Motor neuron (in vitro differentiated cells): ENCODE data around the gene NBPF4. TPM values are rescaled to one million over a fixed set of nuclear protein-coding genes. Genes with fewer than 3 reads are reported as not detected.
A peak's percentile ranks its signal among the peaks of the same experiment; 100 is the strongest.

Experiments
- ATAC-seq, 8 experiments: fragments of 200-7000 bp; cut with Tn5 transposase; replicated peaks in 6 of 8; 2 replicates each; pipeline ENCODE4 v1.8.0; 2021; ENCODE audit warnings: mild to moderate bottlenecking in 8 of 8, moderate library complexity in 8 of 8
- H3K27ac ChIP-seq, 2 donors: fragments of 250-450 bp; sonication (Bioruptor Pico); 2 replicates each; pipeline ENCODE4 v1.9.0; 2021; ENCODE audit warnings: antibody characterized with exemption in 2 of 2, mild to moderate bottlenecking in 2 of 2, moderate library complexity in 1 of 2
- H3K4me1 ChIP-seq, 2 donors: fragments of 250-450 bp; sonication (Bioruptor Pico); replicated peaks in 1 of 2; 2 replicates each; pipeline ENCODE4 v1.6.1; 2021; ENCODE audit warnings: antibody characterized with exemption in 2 of 2, mild to moderate bottlenecking in 2 of 2, moderate library complexity in 1 of 2
- H3K4me3 ChIP-seq, 5 donors: fragments of 250-450 bp; sonication (Bioruptor Pico); 2 replicates each; pipeline ENCODE4 v1.9.0; 2021; ENCODE audit warnings: antibody characterized with exemption in 5 of 5, mild to moderate bottlenecking in 5 of 5, moderate library complexity in 4 of 5
- WGBS, 10 experiments: fragments of 450-650 bp; shearing (Covaris generic); methylation state at CpG; one replicate each; pipeline ENCODE4 v1.0.0; 2022; 5-methylcytosine and 5-hydroxymethylcytosine counted together
- in situ Hi-C, 9 experiments: fragments of 400-800 bp; cut with MboI; loops; one replicate each; pipeline ENCODE4 v1.15.0; 2021; ENCODE audit warnings: low sequenced_read_pairs in 9 of 9, low pct_unique_long_range_greater_than_20kb in 2 of 9; ENCODE audit not compliant: unreplicated experiment in 9 of 9
- total RNA-seq, 8 experiments: library from RNA; unstranded; fragments of 300-600 nt; gene quantifications; 2 replicates each; pipeline versions ENCODE4 v1.2.3 to v1.2.4, GENCODE V29; 2022

The NBPF4 gene
- total RNA-seq, 8 experiments from 2014 or later = 0.05 to 0.79 (median 0.19) TPM; not detected in 3

- ATAC-seq = no peak
- in situ Hi-C loops = loop anchor here in 2 of 9 experiments (25.0 kb wide), 2 partner anchors 436 to 486 kb away; partner anchors contain the start of gene PRPF38B (in 1 of the 2)
- Histone ChIP-seq H3K4me3 (no peak overlapping the region), H3K4me1 (peaks cover 9 to 17% of the 10 kb centered on the region in 2 donors), H3K27ac (no peak overlapping the region)
- WGBS, 10 experiments = 64 to 94% (median 77%) methylated on average over 2 to 5 of the region's 5 CpGs
Measured at GRCh38 chr1:108201687-108202086, 42.2 kb downstream of the NBPF4 start.

GRCh38 chr1:108200687-108201051, 43.2 kb downstream of the NBPF4 start:
- 0 to 40% (median 6%) methylated on average over 1 to 10 of the region's 10 CpGs; no CpG with 5 or more reads in 1 of the 10 experiments for WGBS, 10 experiments
- Histone ChIP-seq H3K27ac (peak overlapping the region; percentile 68 to 84), H3K4me3 (peak overlapping the region; percentile 74 to 89 (median 82)), H3K4me1 (peaks cover 9 to 17% of the 10 kb centered on the region in 2 donors)
- ATAC-seq = peak; percentile 8 to 37 (median 27)
- in situ Hi-C loops = loop anchor here in 2 of 9 experiments (25.0 kb wide), 2 partner anchors 437 to 487 kb away; partner anchors contain the start of gene PRPF38B (in 1 of the 2)

- Histone ChIP-seq H3K4me3 (peak within 1 kb of the TSS; percentile 74 to 89 (median 82)), H3K4me1 (peaks cover 9 to 17% of the 10 kb centered on the region in 2 donors), H3K27ac (peak within 1 kb of the TSS; percentile 68 to 84)
- WGBS, 10 experiments = 0 to 1% (median 0%) methylated on average over 2 to 37 of the region's 97 CpGs; no CpG with 5 or more reads in 5 of the 10 experiments
- ATAC-seq = peak; percentile 92 to 98 (median 96)
- in situ Hi-C loops = loop anchor here in 2 of 9 experiments (25.0 kb wide), 2 partner anchors 437 to 487 kb away; partner anchors contain the start of gene PRPF38B (in 1 of the 2)
Measured at GRCh38 chr1:108199781-108200686, 43.8 kb downstream of the NBPF4 start, which contains the start of gene SLC25A24. TSS of gene SLC25A24 (minus strand) at chr1:108200343. CDS start at chr1:108200138, 205 bp downstream.

GRCh38 chr1:108199201-108199691, 44.6 kb downstream of the NBPF4 start:
- Histone ChIP-seq H3K4me1 (peaks cover 9 to 17% of the 10 kb centered on the region in 2 donors), H3K27ac (peak overlapping the region; percentile 68 to 84), H3K4me3 (peak overlapping the region; percentile 74 to 89 (median 82))
- peak in 1 of 8 experiments; percentile 1 for ATAC-seq
- 0 to 67% (median 11%) methylated on average over 3 to 9 of the region's 9 CpGs; no CpG with 5 or more reads in 1 of the 10 experiments for WGBS, 10 experiments
- in situ Hi-C loops = no loop called here

GRCh38 chr1:108194051-108194450, 49.8 kb downstream of the NBPF4 start:
- in situ Hi-C loops = no loop called here
- Histone ChIP-seq H3K4me1 (peaks cover 3 to 9% of the 10 kb centered on the region in 2 donors), H3K4me3 (no peak overlapping the region), H3K27ac (no peak overlapping the region)
- 91 to 100% (median 100%) methylated on average over 1 of the region's 1 CpG; no CpG with 5 or more reads in 4 of the 10 experiments for WGBS, 10 experiments
- ATAC-seq = no peak

GRCh38 chr1:108193333-108193732, 50.5 kb downstream of the NBPF4 start:
- H3K27ac ChIP-seq = no peak overlapping the region
- H3K4me3 ChIP-seq = no peak overlapping the region
- peaks cover 0 to 5% of the 10 kb centered on the region in 2 donors for H3K4me1 ChIP-seq
- 60 to 100% (median 80%) methylated on average over 1 of the region's 1 CpG; no CpG with 5 or more reads in 3 of the 10 experiments for WGBS, 10 experiments
- in situ Hi-C loops = no loop called here
- ATAC-seq = no peak

- in situ Hi-C loops = no loop called here
- H3K4me3 ChIP-seq = no peak overlapping the region
- no peak overlapping the region for H3K27ac ChIP-seq
- ATAC-seq = no peak
- WGBS, 10 experiments = 90 to 100% (median 96%) methylated on average over 3 to 23 of the region's 28 CpGs; no CpG with 5 or more reads in 4 of the 10 experiments
- no peaks in the 10 kb centered on the region for H3K4me1 ChIP-seq
Measured at GRCh38 chr1:108192581-108192980, 51.3 kb downstream of the NBPF4 start.

- 40 to 100% (median 90%) methylated on average over 1 to 5 of the region's 5 CpGs; no CpG with 5 or more reads in 1 of the 10 experiments for WGBS, 10 experiments
- in situ Hi-C loops = no loop called here
- H3K27ac ChIP-seq = no peak overlapping the region
- H3K4me1 ChIP-seq = no peaks in the 10 kb centered on the region
- H3K4me3 ChIP-seq = no peak overlapping the region
- ATAC-seq = peak in 1 of 8 experiments; percentile 63
Measured at GRCh38 chr1:108190686-108191416, 53.0 kb downstream of the NBPF4 start.

- ATAC-seq = no peak
- 57 to 100% (median 89%) methylated on average over 1 to 7 of the region's 7 CpGs for WGBS, 10 experiments
- in situ Hi-C loops = no loop called here
- H3K4me3 ChIP-seq = no peak overlapping the region
- H3K27ac ChIP-seq = no peak overlapping the region
- H3K4me1 ChIP-seq = no peaks in the 10 kb centered on the region
Measured at GRCh38 chr1:108190001-108190634, 53.8 kb downstream of the NBPF4 start.

- no peaks in the 10 kb centered on the region for H3K4me1 ChIP-seq
- in situ Hi-C loops = no loop called here
- ATAC-seq = no peak
- WGBS, 10 experiments = 40 to 100% (median 100%) methylated on average over 1 of the region's 1 CpG; no CpG with 5 or more reads in 1 of the 10 experiments
- no peak overlapping the region for H3K4me3 ChIP-seq
- H3K27ac ChIP-seq = no peak overlapping the region
Measured at GRCh38 chr1:108188801-108189200, 55.1 kb downstream of the NBPF4 start.

GRCh38 chr1:108182959-108183700, 60.7 kb downstream of the NBPF4 start:
- in situ Hi-C loops = no loop called here
- Histone ChIP-seq H3K27ac (no peak overlapping the region), H3K4me1 (no peaks in the 10 kb centered on the region), H3K4me3 (no peak overlapping the region)
- ATAC-seq = peak in 1 of 8 experiments; percentile 25
- 55 to 100% (median 82%) methylated on average over 1 to 2 of the region's 2 CpGs; no CpG with 5 or more reads in 1 of the 10 experiments for WGBS, 10 experiments

GRCh38 chr1:108179018-108179417, 64.9 kb downstream of the NBPF4 start:
- no peaks in the 10 kb centered on the region for H3K4me1 ChIP-seq
- no peak overlapping the region for H3K27ac ChIP-seq
- WGBS, 10 experiments = 50 to 100% (median 88%) methylated on average over 1 of the region's 1 CpG
- ATAC-seq = no peak
- in situ Hi-C loops = no loop called here
- H3K4me3 ChIP-seq = no peak overlapping the region
